Adrenal gland (tissue), 5 donors: ENCODE results near the gene PLAC8L1.

Source experiments
- POLR2A ChIP-seq, 2 donors: fragments of 450-650 bp; IDR thresholded peaks; one replicate each; pipeline ENCODE4 v1.6.1; 2017; ENCODE audit warnings: antibody characterized with exemption in 2 of 2, mild to moderate bottlenecking in 2 of 2, moderate library complexity in 1 of 2
- TF ChIP-seq, protein P1 (sequence below), 6 experiments: fragments of 450-650 bp in 4 of 6; fragments of 200-600 bp in 2 of 6; sonication (generic) in 1 of 6; IDR thresholded peaks; 1 replicate in 5 of 6; 2 replicates in 1 of 6; pipeline versions ENCODE4 v1.5.1 to v1.8.0; 2016 to 2021; ENCODE audit warnings: antibody characterized with exemption in 6 of 6, mild to moderate bottlenecking in 2 of 6, moderate library complexity in 1 of 6
- donor health status: DM: no; HTN: no; CAD: no.

DNA sequence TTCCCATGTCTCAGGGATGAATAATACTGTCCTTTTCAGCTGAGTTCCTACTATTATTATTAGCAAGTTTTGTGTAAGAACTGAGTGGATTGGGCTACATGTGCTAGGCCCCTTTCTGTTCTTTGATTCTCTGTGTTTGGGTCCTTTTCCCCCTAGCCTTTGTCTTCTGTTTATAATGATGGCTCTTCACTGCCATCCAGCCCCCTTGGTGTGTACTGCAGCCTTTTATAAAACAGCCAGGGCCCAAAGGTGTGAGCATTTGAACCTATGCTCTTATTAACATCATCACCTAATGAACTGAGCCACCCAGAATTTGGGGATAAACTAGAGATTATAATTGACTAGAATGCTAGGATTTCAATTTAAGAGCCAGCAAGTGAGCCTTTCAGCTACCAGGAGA is 52.6 kb downstream of the PLAC8L1 start:
- TF ChIP-seq, protein P1, sequence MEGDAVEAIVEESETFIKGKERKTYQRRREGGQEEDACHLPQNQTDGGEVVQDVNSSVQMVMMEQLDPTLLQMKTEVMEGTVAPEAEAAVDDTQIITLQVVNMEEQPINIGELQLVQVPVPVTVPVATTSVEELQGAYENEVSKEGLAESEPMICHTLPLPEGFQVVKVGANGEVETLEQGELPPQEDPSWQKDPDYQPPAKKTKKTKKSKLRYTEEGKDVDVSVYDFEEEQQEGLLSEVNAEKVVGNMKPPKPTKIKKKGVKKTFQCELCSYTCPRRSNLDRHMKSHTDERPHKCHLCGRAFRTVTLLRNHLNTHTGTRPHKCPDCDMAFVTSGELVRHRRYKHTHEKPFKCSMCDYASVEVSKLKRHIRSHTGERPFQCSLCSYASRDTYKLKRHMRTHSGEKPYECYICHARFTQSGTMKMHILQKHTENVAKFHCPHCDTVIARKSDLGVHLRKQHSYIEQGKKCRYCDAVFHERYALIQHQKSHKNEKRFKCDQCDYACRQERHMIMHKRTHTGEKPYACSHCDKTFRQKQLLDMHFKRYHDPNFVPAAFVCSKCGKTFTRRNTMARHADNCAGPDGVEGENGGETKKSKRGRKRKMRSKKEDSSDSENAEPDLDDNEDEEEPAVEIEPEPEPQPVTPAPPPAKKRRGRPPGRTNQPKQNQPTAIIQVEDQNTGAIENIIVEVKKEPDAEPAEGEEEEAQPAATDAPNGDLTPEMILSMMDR (IDR thresholded peaks at IDR 0.05) = no peak
- no peak for TF ChIP-seq POLR2A (IDR thresholded peaks at IDR 0.05)
